ENCODE results near the gene RAET1L. TPM values are rescaled to one million over a fixed set of nuclear protein-coding genes. Genes with fewer than 3 reads are reported as not detected.

RAET1L gene
- total and polyA plus RNA-seq, 4 donors: not detected

- no peak for DNase-seq (ENCODE audit: low spot score)
- H3K27me3 ChIP-seq (ENCODE audit: control insufficient read depth in 4 of 4, insufficient read depth in 4 of 4, low read length in 3 of 4): peaks cover 0 to 6% (median 0%) of the 10 kb centered on the region in 4 donors
- 65% methylated on average over 4 of the region's 4 CpGs for WGBS
- H3K9me3 ChIP-seq (ENCODE audit: control insufficient read depth in 4 of 4, low read length in 3 of 4): no peaks in the 10 kb centered on the region
- no peak overlapping the region for H3K9ac ChIP-seq (ENCODE audit: low read depth in 1 of 2, low read length in 2 of 2)
- H3K36me3 ChIP-seq (ENCODE audit: control insufficient read depth in 4 of 4, insufficient read depth in 3 of 4, low read depth in 1 of 4, low read length in 3 of 4): no peaks in the 10 kb centered on the region
- H3K4me1 ChIP-seq (ENCODE audit: control insufficient read depth in 4 of 4, insufficient read depth in 4 of 4, low read length in 3 of 4): no peaks in the 10 kb centered on the region
- H3K27ac ChIP-seq (ENCODE audit: low read depth in 1 of 2, low read length in 2 of 2): no peak overlapping the region
- TF ChIP-seq CTCF (IDR thresholded peaks at IDR 0.05; ENCODE audit: low read depth, low read length, missing input control): no peak
- no peak overlapping the region for H3K4me3 ChIP-seq (ENCODE audit: low read depth in 1 of 3, low read length in 3 of 3)
Observed at GRCh38 chr6:150050846-150051245, 25.5 kb upstream of the RAET1L start.

DNA sequence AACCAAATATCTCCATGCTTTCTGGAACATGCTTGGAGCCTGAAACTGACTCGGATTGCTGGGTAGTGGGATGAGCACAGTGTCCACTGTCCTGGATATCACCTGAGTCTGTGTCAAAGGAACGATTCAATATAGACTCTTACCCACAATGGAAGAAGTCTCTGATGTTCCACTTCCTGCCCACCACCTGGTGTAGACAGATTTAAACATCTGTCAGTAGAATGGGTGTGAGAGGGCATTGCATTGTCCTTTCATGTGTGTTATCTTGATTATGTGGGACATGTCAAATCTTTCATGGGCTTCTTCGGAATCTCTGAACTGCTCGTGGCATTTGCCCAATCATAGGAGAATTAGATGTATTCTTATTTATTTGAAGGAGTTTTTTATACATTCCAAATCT lies 22.8 kb upstream of the RAET1L start:
- no peaks in the 10 kb centered on the region for H3K36me3 ChIP-seq (ENCODE audit: control insufficient read depth in 4 of 4, insufficient read depth in 3 of 4, low read depth in 1 of 4, low read length in 3 of 4)
- WGBS: 70% methylated on average over 4 of the region's 4 CpGs
- DNase-seq (ENCODE audit: low spot score): no peak
- H3K9ac ChIP-seq (ENCODE audit: low read depth in 1 of 2, low read length in 2 of 2): no peak overlapping the region
- no peak for TF ChIP-seq CTCF (IDR thresholded peaks at IDR 0.05; ENCODE audit: low read depth, low read length, missing input control)
- TF ChIP-seq EGR1 (IDR thresholded peaks at IDR 0.05; ENCODE audit: low read depth in 2 of 2): no peak
- no peak for TF ChIP-seq HNF4A (conservative IDR thresholded peaks at IDR 0.05)
- no peak for TF ChIP-seq YY1 (IDR thresholded peaks at IDR 0.05)
- no peak for TF ChIP-seq SP1 (IDR thresholded peaks at IDR 0.05)
- no peak for TF ChIP-seq FOXA1 (IDR thresholded peaks at IDR 0.05)
- no peak for TF ChIP-seq RXRA (IDR thresholded peaks at IDR 0.05)
- H3K9me3 ChIP-seq (ENCODE audit: control insufficient read depth in 4 of 4, low read length in 3 of 4): no peaks in the 10 kb centered on the region
- H3K27me3 ChIP-seq (ENCODE audit: control insufficient read depth in 4 of 4, insufficient read depth in 4 of 4, low read length in 3 of 4): peaks cover 0 to 6% (median 2%) of the 10 kb centered on the region in 4 donors
- no peak overlapping the region for H3K27ac ChIP-seq (ENCODE audit: low read depth in 1 of 2, low read length in 2 of 2)
- no peak overlapping the region for H3K4me3 ChIP-seq (ENCODE audit: low read depth in 1 of 3, low read length in 3 of 3)
- H3K4me1 ChIP-seq (ENCODE audit: control insufficient read depth in 4 of 4, insufficient read depth in 4 of 4, low read length in 3 of 4): no peaks in the 10 kb centered on the region

- TF ChIP-seq FOXA2 (IDR thresholded peaks at IDR 0.05) (no peak), GABPA (IDR thresholded peaks at IDR 0.05 in 1 of 2, conservative IDR thresholded peaks at IDR 0.05 in 1 of 2) (no peak), MAX (IDR thresholded peaks at IDR 0.05) (no peak), EGR1 (IDR thresholded peaks at IDR 0.05; ENCODE audit: low read depth in 2 of 2) (no peak), HNF4G (IDR thresholded peaks at IDR 0.05) (no peak), SP1 (IDR thresholded peaks at IDR 0.05) (no peak), RAD21 (IDR thresholded peaks at IDR 0.05) (no peak), ATF3 (IDR thresholded peaks at IDR 0.05) (no peak), ZBTB33 (IDR thresholded peaks at IDR 0.05) (no peak), HNF4A (conservative IDR thresholded peaks at IDR 0.05) (no peak), TAF1 (conservative IDR thresholded peaks at IDR 0.05) (no peak), CTCF (IDR thresholded peaks at IDR 0.05; ENCODE audit: low read depth, low read length, missing input control) (no peak)
- H3K4me3 ChIP-seq (ENCODE audit: low read depth in 1 of 3, low read length in 3 of 3): no peak overlapping the region
- H3K27ac ChIP-seq (ENCODE audit: low read depth in 1 of 2, low read length in 2 of 2): no peak overlapping the region
- WGBS: 90% methylated on average over 1 of the region's 1 CpG
- no peak for DNase-seq (ENCODE audit: low spot score)
- no peaks in the 10 kb centered on the region for H3K4me1 ChIP-seq (ENCODE audit: control insufficient read depth in 4 of 4, insufficient read depth in 4 of 4, low read length in 3 of 4)
- H3K27me3 ChIP-seq (ENCODE audit: control insufficient read depth in 4 of 4, insufficient read depth in 4 of 4, low read length in 3 of 4): peaks cover 0 to 4% (median 0%) of the 10 kb centered on the region in 4 donors
- no peaks in the 10 kb centered on the region for H3K36me3 ChIP-seq (ENCODE audit: control insufficient read depth in 4 of 4, insufficient read depth in 3 of 4, low read depth in 1 of 4, low read length in 3 of 4)
- H3K9me3 ChIP-seq (ENCODE audit: control insufficient read depth in 4 of 4, low read length in 3 of 4): no peaks in the 10 kb centered on the region
- no peak overlapping the region for H3K9ac ChIP-seq (ENCODE audit: low read depth in 1 of 2, low read length in 2 of 2)
Observed at GRCh38 chr6:150046943-150047342, 21.6 kb upstream of the RAET1L start.
